Measurements from ENCODE around the gene PPP3CA.

- TF ChIP-seq, protein P1, sequence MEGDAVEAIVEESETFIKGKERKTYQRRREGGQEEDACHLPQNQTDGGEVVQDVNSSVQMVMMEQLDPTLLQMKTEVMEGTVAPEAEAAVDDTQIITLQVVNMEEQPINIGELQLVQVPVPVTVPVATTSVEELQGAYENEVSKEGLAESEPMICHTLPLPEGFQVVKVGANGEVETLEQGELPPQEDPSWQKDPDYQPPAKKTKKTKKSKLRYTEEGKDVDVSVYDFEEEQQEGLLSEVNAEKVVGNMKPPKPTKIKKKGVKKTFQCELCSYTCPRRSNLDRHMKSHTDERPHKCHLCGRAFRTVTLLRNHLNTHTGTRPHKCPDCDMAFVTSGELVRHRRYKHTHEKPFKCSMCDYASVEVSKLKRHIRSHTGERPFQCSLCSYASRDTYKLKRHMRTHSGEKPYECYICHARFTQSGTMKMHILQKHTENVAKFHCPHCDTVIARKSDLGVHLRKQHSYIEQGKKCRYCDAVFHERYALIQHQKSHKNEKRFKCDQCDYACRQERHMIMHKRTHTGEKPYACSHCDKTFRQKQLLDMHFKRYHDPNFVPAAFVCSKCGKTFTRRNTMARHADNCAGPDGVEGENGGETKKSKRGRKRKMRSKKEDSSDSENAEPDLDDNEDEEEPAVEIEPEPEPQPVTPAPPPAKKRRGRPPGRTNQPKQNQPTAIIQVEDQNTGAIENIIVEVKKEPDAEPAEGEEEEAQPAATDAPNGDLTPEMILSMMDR (IDR thresholded peaks at IDR 0.05), result no peak
- TF ChIP-seq POLR2A (IDR thresholded peaks at IDR 0.05), result no peak
Measured at GRCh38 chr4:101044766-101045165, 302.6 kb downstream of the PPP3CA start.

Measured in Peyer's patch (tissue), 4 donors.